Measurements from ENCODE around the gene CHST1. TPM values are rescaled to one million over a fixed set of nuclear protein-coding genes. Genes with fewer than 3 reads are reported as not detected.
A peak's percentile ranks its signal among the peaks of the same experiment; 100 is the strongest.

Gene CHST1
- not detected for total RNA-seq

- Mint-ChIP-seq H3K9me3 (no peaks in the 10 kb centered on the region), H3K4me3 (peak within 1 kb of the TSS; percentile 60), H3K36me3 (ENCODE audit: low read depth) (no peaks in the 10 kb centered on the region), H3K27me3 (ENCODE audit: low read depth) (peaks cover 49% of the 10 kb centered on the region), H3K4me1 (ENCODE audit: low read depth) (peaks cover 5% of the 10 kb centered on the region), H3K27ac (no peak within 1 kb of the TSS)
- no peak for DNase-seq
- CTCF ChIA-PET, result interaction anchor here (1.4 kb wide), 1 partner anchor 106 kb away, joined by 5 read pairs; no protein-coding TSS in a partner anchor
- intact Hi-C loops (cut with micrococcal nuclease), result no loop called here
Measured at GRCh38 chr11:45665206-45665932, at the start of gene CHST1. TSS of gene CHST1 (minus strand) at chr11:45665622. CDS start at chr11:45650923, 14,699 bp downstream.

- Mint-ChIP-seq H3K4me3 (no peak overlapping the region), H3K9me3 (no peaks in the 10 kb centered on the region), H3K4me1 (ENCODE audit: low read depth) (no peaks in the 10 kb centered on the region), H3K27ac (no peak overlapping the region), H3K27me3 (ENCODE audit: low read depth) (peaks cover 15% of the 10 kb centered on the region), H3K36me3 (ENCODE audit: low read depth) (no peaks in the 10 kb centered on the region)
- intact Hi-C loops (cut with micrococcal nuclease), result no loop called here
- CTCF ChIA-PET, result interaction anchor here (1.1 to 1.4 kb wide), 2 partner anchors 56 to 58 kb away, joined by 3 read pairs; no protein-coding TSS in a partner anchor
- DNase-seq, result no peak
Measured at GRCh38 chr11:45713573-45713972, 48.2 kb upstream of the CHST1 start.

DNA sequence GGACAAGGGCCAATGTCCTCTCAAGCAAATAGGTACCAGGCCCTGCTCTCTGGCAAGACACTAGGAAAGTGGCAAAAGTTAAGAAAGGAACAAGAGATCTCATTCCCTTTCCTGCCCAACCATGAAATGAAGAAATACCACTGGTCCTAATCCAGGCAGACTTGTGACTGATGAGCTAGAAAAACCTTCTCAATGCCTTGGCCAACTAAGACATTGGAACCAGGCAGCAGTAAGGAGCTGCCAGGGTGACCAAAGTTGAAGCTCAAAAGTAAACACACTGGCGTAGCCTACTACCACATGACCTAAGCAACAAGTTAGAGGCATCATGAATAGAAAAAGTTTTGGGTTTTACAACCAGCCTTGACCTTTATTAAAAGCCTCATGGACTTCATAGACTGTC lies 45.1 kb upstream of the CHST1 start:
- no peak for DNase-seq
- CTCF ChIA-PET, result interaction anchor here (0.7 to 0.9 kb wide), 2 partner anchors 61 to 335 kb away, joined by 3 read pairs; no protein-coding TSS in a partner anchor
- H3K36me3 Mint-ChIP-seq (ENCODE audit: low read depth), result no peaks in the 10 kb centered on the region
- no peak overlapping the region for H3K4me3 Mint-ChIP-seq
- no peaks in the 10 kb centered on the region for H3K4me1 Mint-ChIP-seq (ENCODE audit: low read depth)
- H3K27me3 Mint-ChIP-seq (ENCODE audit: low read depth), result peaks cover 29% of the 10 kb centered on the region
- intact Hi-C loops (cut with micrococcal nuclease), result no loop called here
- no peaks in the 10 kb centered on the region for H3K9me3 Mint-ChIP-seq
- H3K27ac Mint-ChIP-seq, result no peak overlapping the region

DNA sequence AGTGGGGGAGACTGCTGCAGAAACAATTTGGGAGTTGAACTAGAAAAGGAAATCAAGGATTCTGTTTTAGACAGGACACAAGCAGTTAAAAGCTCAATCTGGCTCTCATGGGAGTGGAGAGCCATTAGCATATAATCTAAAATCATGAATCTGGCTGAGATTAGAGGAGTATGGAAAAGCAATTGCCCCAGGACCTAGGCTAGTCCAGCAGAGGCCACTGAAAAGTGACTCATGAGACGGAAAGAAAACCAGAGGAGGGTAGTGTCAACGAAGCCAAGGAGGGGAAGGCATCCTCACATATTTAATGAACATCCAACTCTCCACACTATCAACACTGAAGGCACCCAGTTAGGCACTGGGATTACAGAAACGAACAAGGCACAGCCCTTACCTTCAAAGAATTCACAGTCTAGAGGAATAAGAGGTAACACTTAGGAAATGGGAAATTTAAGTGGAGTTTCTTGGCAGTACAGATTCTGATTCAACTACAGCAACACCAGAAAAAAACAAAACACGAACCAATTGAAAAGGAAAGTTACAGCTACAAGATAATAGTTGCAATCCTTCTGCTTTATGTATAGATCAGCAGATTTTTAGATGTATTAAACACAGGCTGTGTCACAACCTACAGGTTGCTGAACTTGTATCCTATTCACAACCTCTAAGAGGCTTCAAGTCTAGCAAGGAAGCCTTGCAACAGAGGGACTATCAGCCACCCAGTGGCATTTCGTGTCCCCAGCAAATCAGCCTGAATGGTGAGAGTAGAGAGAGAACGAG lies 43.7 kb upstream of the CHST1 start:
- DNase-seq, result no peak
- Mint-ChIP-seq H3K36me3 (ENCODE audit: low read depth) (no peaks in the 10 kb centered on the region), H3K4me1 (ENCODE audit: low read depth) (no peaks in the 10 kb centered on the region), H3K27me3 (ENCODE audit: low read depth) (peaks cover 22% of the 10 kb centered on the region), H3K4me3 (no peak overlapping the region), H3K9me3 (no peaks in the 10 kb centered on the region), H3K27ac (no peak overlapping the region)
- intact Hi-C loops (cut with micrococcal nuclease), result no loop called here
- CTCF ChIA-PET, result interaction anchor here (0.9 kb wide), 1 partner anchor 62 kb away, joined by 3 read pairs; no protein-coding TSS in a partner anchor

GRCh38 chr11:45704635-45705034 lies 39.2 kb upstream of the CHST1 start:
- H3K36me3 Mint-ChIP-seq (ENCODE audit: low read depth), result no peaks in the 10 kb centered on the region
- no peaks in the 10 kb centered on the region for H3K4me1 Mint-ChIP-seq (ENCODE audit: low read depth)
- CTCF ChIA-PET, result interaction anchor here (2.9 kb wide), 1 partner anchor 66 kb away, joined by 10 read pairs; no protein-coding TSS in a partner anchor

GRCh38 chr11:45704133-45704532 lies 38.7 kb upstream of the CHST1 start:
- Mint-ChIP-seq H3K9me3 (no peaks in the 10 kb centered on the region), H3K36me3 (ENCODE audit: low read depth) (no peaks in the 10 kb centered on the region), H3K27me3 (ENCODE audit: low read depth) (peaks cover 38% of the 10 kb centered on the region), H3K4me1 (ENCODE audit: low read depth) (no peaks in the 10 kb centered on the region), H3K4me3 (no peak overlapping the region), H3K27ac (no peak overlapping the region)
- no peak for DNase-seq
- intact Hi-C loops (cut with micrococcal nuclease), result no loop called here
- CTCF ChIA-PET, result interaction anchor here (2.9 kb wide), 1 partner anchor 67 kb away, joined by 10 read pairs; no protein-coding TSS in a partner anchor

More at GRCh38 chr11:45704635-45705034, 39.2 kb upstream of the CHST1 start:
- H3K4me3 Mint-ChIP-seq, result no peak overlapping the region
- intact Hi-C loops (cut with micrococcal nuclease), result no loop called here
- H3K9me3 Mint-ChIP-seq, result no peaks in the 10 kb centered on the region
- no peak for DNase-seq
- no peak overlapping the region for H3K27ac Mint-ChIP-seq
- peaks cover 35% of the 10 kb centered on the region for H3K27me3 Mint-ChIP-seq (ENCODE audit: low read depth)

DNA sequence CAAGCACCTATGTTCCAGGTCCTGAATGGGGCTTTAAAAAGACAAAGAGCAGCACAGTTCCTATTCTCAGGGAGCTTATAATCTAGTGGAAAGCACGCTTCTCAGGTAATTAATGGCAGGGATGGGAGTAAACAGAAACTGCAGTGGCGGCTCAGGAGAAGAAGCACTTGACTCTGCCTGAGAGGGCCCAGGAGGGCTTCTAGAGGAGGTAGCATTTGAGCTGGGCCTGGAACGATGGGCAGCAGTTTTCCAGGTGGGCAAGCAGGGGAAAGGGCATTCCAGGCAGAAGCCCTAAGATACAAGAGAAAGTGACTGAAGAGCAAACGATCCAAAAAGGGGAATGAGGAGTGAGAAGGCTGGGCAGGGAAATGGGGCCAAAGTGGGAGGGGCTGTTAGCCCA lies 37.1 kb upstream of the CHST1 start:
- no peak for DNase-seq
- intact Hi-C loops (cut with micrococcal nuclease), result no loop called here
- Mint-ChIP-seq H3K36me3 (ENCODE audit: low read depth) (no peaks in the 10 kb centered on the region), H3K27me3 (ENCODE audit: low read depth) (peaks cover 32% of the 10 kb centered on the region), H3K4me1 (ENCODE audit: low read depth) (no peaks in the 10 kb centered on the region), H3K27ac (no peak overlapping the region), H3K4me3 (no peak overlapping the region), H3K9me3 (no peaks in the 10 kb centered on the region)
- CTCF ChIA-PET, result interaction anchor here (1.4 kb wide), 1 partner anchor 48 kb away, joined by 3 read pairs; no protein-coding TSS in a partner anchor

- no peaks in the 10 kb centered on the region for H3K4me1 Mint-ChIP-seq (ENCODE audit: low read depth)
- no peak for DNase-seq
- no peak overlapping the region for H3K4me3 Mint-ChIP-seq
- no peaks in the 10 kb centered on the region for H3K9me3 Mint-ChIP-seq
- peaks cover 22% of the 10 kb centered on the region for H3K27me3 Mint-ChIP-seq (ENCODE audit: low read depth)
- CTCF ChIA-PET, result no interaction called here
- H3K36me3 Mint-ChIP-seq (ENCODE audit: low read depth), result no peaks in the 10 kb centered on the region
- intact Hi-C loops (cut with micrococcal nuclease), result no loop called here
- H3K27ac Mint-ChIP-seq, result no peak overlapping the region
Measured at GRCh38 chr11:45698777-45699497, 33.5 kb upstream of the CHST1 start.

DNA sequence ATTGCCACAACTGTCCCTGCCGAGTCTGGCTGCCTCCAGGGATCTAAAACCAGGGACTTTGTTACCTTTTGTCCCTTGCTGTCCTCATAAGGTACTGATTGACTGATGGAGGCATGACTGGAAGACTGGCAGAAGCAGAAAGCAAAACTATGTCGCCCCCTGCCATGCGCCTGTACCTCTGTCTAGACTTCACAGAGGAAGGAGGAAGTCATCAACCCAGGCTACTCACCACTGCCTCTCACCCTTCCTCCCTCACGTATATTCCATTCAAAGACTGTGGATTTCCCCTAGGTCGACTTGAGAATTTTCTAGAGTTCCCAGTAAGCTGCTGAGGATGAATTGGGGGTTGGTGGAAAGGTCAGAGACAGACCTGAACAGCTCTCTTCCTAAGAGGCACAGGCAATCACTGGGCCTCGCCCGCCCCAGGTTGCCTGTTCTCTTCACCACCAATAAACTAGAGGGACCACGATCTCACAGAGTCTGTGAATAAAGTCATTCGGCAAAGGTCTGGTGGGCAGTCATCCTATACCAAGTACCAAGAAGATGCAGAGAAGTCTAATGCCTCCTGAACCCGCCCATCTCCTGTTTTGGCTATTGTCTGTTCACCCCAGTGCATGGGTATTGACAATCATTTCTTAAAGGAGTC lies 27.5 kb upstream of the CHST1 start:
- Mint-ChIP-seq H3K4me1 (ENCODE audit: low read depth) (no peaks in the 10 kb centered on the region), H3K27ac (no peak overlapping the region), H3K9me3 (no peaks in the 10 kb centered on the region), H3K36me3 (ENCODE audit: low read depth) (no peaks in the 10 kb centered on the region), H3K4me3 (no peak overlapping the region), H3K27me3 (ENCODE audit: low read depth) (no peaks in the 10 kb centered on the region)
- intact Hi-C loops (cut with micrococcal nuclease), result no loop called here
- peak; percentile 24 for DNase-seq
- CTCF ChIA-PET, result interaction anchor here (1.0 kb wide), 1 partner anchor 30 kb away, joined by 3 read pairs; no protein-coding TSS in a partner anchor

DNA sequence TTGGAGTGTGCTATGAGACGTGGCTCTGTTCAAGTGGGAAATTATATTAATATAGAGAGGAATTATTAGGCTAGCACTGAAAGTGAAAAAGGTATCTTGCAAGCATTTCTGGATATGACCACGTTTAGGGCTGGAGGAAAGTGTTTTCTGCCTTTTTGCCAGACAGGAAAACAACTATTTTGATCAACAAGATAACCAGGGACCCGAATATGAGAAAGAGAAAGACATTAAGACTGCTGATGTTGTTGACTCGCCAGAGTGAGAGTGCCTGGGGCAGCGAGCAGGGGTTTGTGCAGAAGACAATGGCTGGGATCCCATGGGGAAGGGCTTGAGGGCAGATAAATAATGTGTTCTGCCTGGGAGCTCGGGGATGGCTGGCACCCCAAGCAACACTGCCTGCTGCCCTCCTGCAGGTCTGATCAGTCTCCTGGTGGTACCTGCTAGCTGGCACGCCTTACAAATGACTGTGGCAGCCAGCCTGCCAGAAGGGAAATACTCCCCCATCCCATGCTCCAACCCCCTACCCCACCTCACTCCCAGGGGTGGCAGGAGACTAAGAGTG lies 23.1 kb upstream of the CHST1 start:
- H3K27me3 Mint-ChIP-seq (ENCODE audit: low read depth), result peaks cover 4% of the 10 kb centered on the region
- intact Hi-C loops (cut with micrococcal nuclease), result no loop called here
- H3K27ac Mint-ChIP-seq, result no peak overlapping the region
- H3K4me3 Mint-ChIP-seq, result no peak overlapping the region
- CTCF ChIA-PET, result no interaction called here
- no peaks in the 10 kb centered on the region for H3K36me3 Mint-ChIP-seq (ENCODE audit: low read depth)
- no peaks in the 10 kb centered on the region for H3K4me1 Mint-ChIP-seq (ENCODE audit: low read depth)
- H3K9me3 Mint-ChIP-seq, result no peaks in the 10 kb centered on the region
- DNase-seq, result no peak

DNA sequence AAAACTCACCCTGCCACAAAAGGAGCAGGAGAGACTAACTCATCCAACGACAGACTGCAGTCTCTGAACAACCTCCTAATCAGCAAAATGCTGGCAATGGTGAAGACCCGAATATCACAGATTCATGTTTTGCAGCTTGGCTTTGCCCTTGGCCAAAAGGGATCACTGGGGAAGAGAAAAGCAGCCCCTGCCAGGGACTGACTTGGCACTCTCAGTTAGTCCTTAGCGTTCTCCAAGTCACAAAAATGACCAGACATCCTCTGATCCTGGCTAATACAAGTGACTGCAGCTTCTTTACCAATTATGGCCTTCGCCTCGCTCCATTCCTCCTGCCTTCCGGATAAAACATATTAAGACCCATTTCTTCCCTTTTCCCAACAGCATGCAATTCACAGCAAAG lies 22.4 kb upstream of the CHST1 start:
- Mint-ChIP-seq H3K4me1 (ENCODE audit: low read depth) (no peaks in the 10 kb centered on the region), H3K27me3 (ENCODE audit: low read depth) (peaks cover 4% of the 10 kb centered on the region), H3K4me3 (no peak overlapping the region), H3K36me3 (ENCODE audit: low read depth) (no peaks in the 10 kb centered on the region), H3K27ac (no peak overlapping the region), H3K9me3 (no peaks in the 10 kb centered on the region)
- no peak for DNase-seq
- CTCF ChIA-PET, result no interaction called here
- intact Hi-C loops (cut with micrococcal nuclease), result no loop called here

Measured in activated naive CD4-positive, alpha-beta T cell treated with anti-CD3 and anti-CD28 coated beads for 36 hours (primary cell).